PC-9 (cell line): Measurements from ENCODE around the gene YEATS2. TPM values are rescaled to one million over a fixed set of nuclear protein-coding genes. Genes with fewer than 3 reads are reported as not detected.

ENCODE experiments used
- BruUV-seq: library from RNA; stranded (reverse); fragments of 400-500 nt; replicated peaks from 2 replicates; lab custom pipeline; 2021; lab: Mats Ljungman, UMichigan
- CTCF ChIA-PET: fragments of 300-600 bp; sonication (Branson Sonifier 250); formaldehyde crosslinking; loops from one replicate; lab custom pipeline; 2022; ENCODE audit warnings: antibody characterized with exemption; lab: Charles Lee
- POLR2A ChIA-PET: fragments of 300-600 bp; sonication (Branson Sonifier 250); formaldehyde crosslinking; loops from one replicate; lab custom pipeline; 2022; ENCODE audit warnings: antibody characterized with exemption; ENCODE audit not compliant: unreplicated experiment; lab: Charles Lee
- DNase-seq, 2 experiments: peaks; one replicate each; pipeline versions ENCODE4 v3.0.0 to v3.0.0-alpha.2; 2015 to 2022; ENCODE audit warnings: mixed read lengths in 1 of 2
- H2AFZ ChIP-seq: fragments of 200-600 bp; sonication (generic); 2 replicates; pipeline ENCODE4 v1.8.1; 2017; ENCODE audit warnings: antibody characterized with exemption
- H3F3A ChIP-seq: fragments of 200-600 bp; sonication (generic); 2 replicates; pipeline ENCODE4 v1.8.1; 2017; ENCODE audit warnings: antibody characterized with exemption, mild to moderate bottlenecking, low read depth; ENCODE audit not compliant: insufficient read depth
- H3K27ac ChIP-seq: fragments of 200-600 bp; sonication (generic); 2 replicates; pipeline ENCODE4 v1.6.1; 2016; ENCODE audit warnings: mixed run types
- H3K27me3 ChIP-seq: fragments of 200-600 bp; sonication (generic); 2 replicates; pipeline ENCODE4 v1.6.1; 2016; ENCODE audit warnings: low read depth, mixed run types; ENCODE audit not compliant: insufficient read depth
- H3K36me3 ChIP-seq: fragments of 200-600 bp; sonication (generic); 2 replicates; pipeline ENCODE4 v1.6.1; 2016; ENCODE audit warnings: low read depth, mixed run types
- H3K4me1 ChIP-seq: fragments of 200-600 bp; sonication (generic); replicated peaks from 2 replicates; pipeline ENCODE4 v1.6.1; 2016; ENCODE audit warnings: mixed run types; ENCODE audit not compliant: insufficient read depth
- H3K4me2 ChIP-seq: fragments of 200-600 bp; sonication (generic); 2 replicates; pipeline ENCODE4 v1.6.1; 2017; ENCODE audit warnings: mixed run types
- H3K4me3 ChIP-seq: fragments of 200-600 bp; sonication (generic); 2 replicates; pipeline ENCODE4 v1.6.1; 2016; ENCODE audit warnings: mixed run types
- H3K79me2 ChIP-seq: fragments of 200-600 bp; sonication (generic); 2 replicates; pipeline ENCODE4 v1.6.1; 2017; ENCODE audit warnings: low read depth, mixed run types
- H3K9me2 ChIP-seq: fragments of 200-600 bp; sonication (generic); 2 replicates; pipeline ENCODE4 v1.8.1; 2017; ENCODE audit warnings: mild to moderate bottlenecking; ENCODE audit not compliant: insufficient read depth
- H3K9me3 ChIP-seq: fragments of 200-600 bp; sonication (generic); 2 replicates; pipeline ENCODE4 v1.8.1; 2016; ENCODE audit warnings: low read depth; ENCODE audit not compliant: insufficient read depth
- H4K20me1 ChIP-seq: fragments of 200-600 bp; sonication (generic); 2 replicates; pipeline ENCODE4 v1.8.1; 2017; ENCODE audit not compliant: insufficient read depth
- EZH2 ChIP-seq: fragments of 200-600 bp; sonication (generic); IDR thresholded peaks from 2 replicates; pipeline ENCODE4 v1.8.0; 2017; ENCODE audit warnings: antibody characterized with exemption, low read depth
- intact Hi-C: fragments of 100-400 bp; cut with micrococcal nuclease; formaldehyde crosslinking; loops from one replicate; pipeline ENCODE4 v1.10.0; 2022; ENCODE audit not compliant: unreplicated experiment
- total RNA-seq: library from RNA; stranded (reverse); gene quantifications from 2 replicates; pipeline ENCODE4 v1.2.3, GENCODE V29; 2021
- TF ChIP-seq, protein P1 (sequence below): fragments of 200-600 bp; sonication (generic); conservative IDR thresholded peaks from 2 replicates; pipeline ENCODE4 v1.6.1; 2017; ENCODE audit warnings: mixed run types, antibody characterized with exemption, mild to moderate bottlenecking, moderate library complexity

Gene YEATS2
- total RNA-seq, 1 experiment from 2014 or later = 37.2 TPM

DNA sequence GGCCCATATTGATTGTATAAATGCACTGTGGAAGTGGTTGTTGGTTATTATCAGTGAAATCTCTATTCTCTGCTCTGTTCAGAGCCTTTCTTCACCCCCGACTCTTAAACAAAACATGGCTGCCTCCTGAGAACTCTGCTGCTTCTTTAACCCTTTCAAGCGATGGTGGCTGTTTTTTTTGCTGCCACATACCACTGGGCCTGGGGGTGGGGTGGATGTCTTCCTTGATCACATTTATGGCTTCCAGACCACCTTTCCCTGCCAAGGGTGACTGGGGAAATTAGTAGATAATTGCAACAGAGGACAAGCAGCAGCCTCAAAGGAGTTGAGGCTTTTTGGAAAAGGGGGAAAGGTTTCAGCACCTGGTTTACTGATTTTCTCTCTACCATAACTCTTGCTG lies 32.8 kb downstream of the YEATS2 start:
- Histone ChIP-seq H3K9me2 (no peaks in the 10 kb centered on the region), H3K4me3 (no peak overlapping the region), H3K27me3 (no peaks in the 10 kb centered on the region), H2AFZ (no peak overlapping the region), H3F3A (peaks cover 7% of the 10 kb centered on the region; the same call in 1 of the 2 replicates), H3K36me3 (peaks cover 32% of the 10 kb centered on the region), H3K9me3 (no peaks in the 10 kb centered on the region), H3K27ac (no peak overlapping the region), H3K4me1 (no peaks in the 10 kb centered on the region), H4K20me1 (no peaks in the 10 kb centered on the region; the same call in 1 of the 2 replicates), H3K4me2 (no peak overlapping the region), H3K79me2 (no peaks in the 10 kb centered on the region)
- ChIA-PET CTCF (interaction anchor here (0.7 kb wide), 1 partner anchor 14 kb away, joined by 5 read pairs; no protein-coding TSS in a partner anchor), POLR2A (no interaction called here)
- BruUV-seq = no TSS peak
- intact Hi-C loops = no loop called here
- TF ChIP-seq, protein P1, sequence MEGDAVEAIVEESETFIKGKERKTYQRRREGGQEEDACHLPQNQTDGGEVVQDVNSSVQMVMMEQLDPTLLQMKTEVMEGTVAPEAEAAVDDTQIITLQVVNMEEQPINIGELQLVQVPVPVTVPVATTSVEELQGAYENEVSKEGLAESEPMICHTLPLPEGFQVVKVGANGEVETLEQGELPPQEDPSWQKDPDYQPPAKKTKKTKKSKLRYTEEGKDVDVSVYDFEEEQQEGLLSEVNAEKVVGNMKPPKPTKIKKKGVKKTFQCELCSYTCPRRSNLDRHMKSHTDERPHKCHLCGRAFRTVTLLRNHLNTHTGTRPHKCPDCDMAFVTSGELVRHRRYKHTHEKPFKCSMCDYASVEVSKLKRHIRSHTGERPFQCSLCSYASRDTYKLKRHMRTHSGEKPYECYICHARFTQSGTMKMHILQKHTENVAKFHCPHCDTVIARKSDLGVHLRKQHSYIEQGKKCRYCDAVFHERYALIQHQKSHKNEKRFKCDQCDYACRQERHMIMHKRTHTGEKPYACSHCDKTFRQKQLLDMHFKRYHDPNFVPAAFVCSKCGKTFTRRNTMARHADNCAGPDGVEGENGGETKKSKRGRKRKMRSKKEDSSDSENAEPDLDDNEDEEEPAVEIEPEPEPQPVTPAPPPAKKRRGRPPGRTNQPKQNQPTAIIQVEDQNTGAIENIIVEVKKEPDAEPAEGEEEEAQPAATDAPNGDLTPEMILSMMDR = no peak
- no peak for TF ChIP-seq EZH2
- no peak for DNase-seq

DNA sequence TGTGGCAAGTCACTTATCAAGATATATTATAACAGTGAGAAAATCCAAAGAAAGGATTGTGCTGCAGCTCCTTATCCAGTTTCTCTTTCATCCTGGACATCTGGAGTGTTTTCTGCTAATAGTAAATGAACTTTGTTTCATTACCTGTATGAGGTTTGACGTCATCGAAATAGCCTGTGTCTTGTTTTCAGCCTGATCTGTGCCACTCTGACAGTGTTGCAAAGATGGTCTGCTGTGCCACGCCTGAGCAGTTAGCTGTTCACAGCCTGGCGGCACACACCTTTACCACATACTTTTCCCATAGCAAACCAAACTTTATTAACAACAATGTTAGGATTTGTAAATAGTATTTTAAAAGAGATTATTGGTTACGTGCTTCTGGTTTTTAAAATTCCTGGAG lies 34.0 kb downstream of the YEATS2 start:
- intact Hi-C loops = no loop called here
- H3K79me2 ChIP-seq = no peaks in the 10 kb centered on the region

DNA sequence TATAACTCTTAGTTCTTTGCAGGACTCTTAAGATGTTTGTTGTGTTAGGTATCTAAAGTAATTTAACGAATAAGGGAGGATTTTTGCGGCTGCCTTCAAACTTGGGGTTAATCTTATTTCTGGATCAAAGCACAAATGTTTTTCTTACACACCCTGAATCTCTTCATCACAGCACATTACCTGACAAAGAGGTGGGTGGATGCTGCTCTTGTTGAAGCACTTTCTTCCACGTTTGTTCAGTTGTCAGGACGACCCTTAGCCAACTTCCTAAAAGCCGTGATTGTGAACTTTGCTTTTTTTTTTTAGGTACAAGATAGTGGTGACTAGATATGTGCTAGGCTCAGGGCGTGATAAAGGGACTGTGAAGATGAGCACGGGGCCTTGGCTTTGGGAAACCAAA lies 36.0 kb downstream of the YEATS2 start:
- Histone ChIP-seq H3K79me2 (no peaks in the 10 kb centered on the region), H2AFZ (no peak overlapping the region), H3K9me3 (no peaks in the 10 kb centered on the region), H4K20me1 (no peaks in the 10 kb centered on the region; the same call in 1 of the 2 replicates), H3K27me3 (no peaks in the 10 kb centered on the region), H3K4me1 (no peaks in the 10 kb centered on the region), H3K27ac (no peak overlapping the region), H3K4me3 (no peak overlapping the region), H3K36me3 (peaks cover 27% of the 10 kb centered on the region), H3K9me2 (no peaks in the 10 kb centered on the region), H3F3A (peaks cover 7% of the 10 kb centered on the region; the same call in 1 of the 2 replicates), H3K4me2 (no peak overlapping the region)
- ChIA-PET CTCF (no interaction called here), POLR2A (no interaction called here)
- BruUV-seq = no TSS peak
- DNase-seq = no peak
- TF ChIP-seq, protein P1 = no peak
- no peak for TF ChIP-seq EZH2
- intact Hi-C loops = no loop called here

More for the DNA sequence above, 34.0 kb downstream of the YEATS2 start:
- Histone ChIP-seq H3F3A (peaks cover 7% of the 10 kb centered on the region; the same call in 1 of the 2 replicates), H3K9me2 (no peaks in the 10 kb centered on the region), H3K4me3 (no peak overlapping the region), H2AFZ (no peak overlapping the region), H3K4me2 (no peak overlapping the region), H3K27me3 (no peaks in the 10 kb centered on the region), H3K9me3 (no peaks in the 10 kb centered on the region), H3K36me3 (peaks cover 39% of the 10 kb centered on the region), H3K27ac (no peak overlapping the region), H3K4me1 (no peaks in the 10 kb centered on the region), H4K20me1 (no peaks in the 10 kb centered on the region; the same call in 1 of the 2 replicates)
- TF ChIP-seq, protein P1 = no peak
- TF ChIP-seq EZH2 = no peak
- BruUV-seq = no TSS peak
- POLR2A ChIA-PET = no interaction called here
- CTCF ChIA-PET = no interaction called here
- no peak for DNase-seq
